Measurements from ENCODE around the gene BAD. TPM values are rescaled to one million over a fixed set of nuclear protein-coding genes. Genes with fewer than 3 reads are reported as not detected.
A peak's percentile ranks its signal among the peaks of the same experiment; 100 is the strongest.
"Not testable (repeated sequence)": the region's sequence is repeated elsewhere in the genome, so short reads cannot be mapped to it uniquely, and the experiment has no call there.

The BAD gene
- total and polyA plus RNA-seq, 10 donors, result 27.0 to 67.3 (median 40.4) TPM

DNA sequence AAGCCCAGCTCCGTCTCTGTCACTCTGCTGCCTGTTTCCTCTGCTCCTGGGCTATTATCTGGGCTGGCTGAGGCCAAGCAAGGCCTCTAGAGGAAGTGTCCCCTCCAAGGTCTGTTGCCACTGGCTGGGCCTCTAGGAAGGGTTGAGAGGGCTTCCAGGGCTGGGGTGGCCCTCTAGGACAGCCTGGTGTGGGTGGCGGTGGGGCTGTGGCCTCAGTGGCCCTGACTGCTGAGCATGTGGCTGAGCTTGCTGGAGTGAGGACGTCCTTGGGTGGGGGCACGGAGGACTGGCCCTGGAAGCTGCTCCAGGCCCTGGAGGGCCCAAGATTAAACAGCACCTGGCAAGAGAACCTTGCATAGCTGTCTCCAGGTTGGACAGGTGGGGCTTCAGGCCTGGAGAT lies 39.5 kb upstream of the BAD start:
- peaks cover 0 to 42% (median 18%) of the 10 kb centered on the region in 6 donors for H3K36me3 ChIP-seq
- DNase-seq, result not testable (repeated sequence)
- H3K27ac ChIP-seq, result peak overlapping the region in 4 of 8 donors; percentile 19 to 45 (median 40)

DNA sequence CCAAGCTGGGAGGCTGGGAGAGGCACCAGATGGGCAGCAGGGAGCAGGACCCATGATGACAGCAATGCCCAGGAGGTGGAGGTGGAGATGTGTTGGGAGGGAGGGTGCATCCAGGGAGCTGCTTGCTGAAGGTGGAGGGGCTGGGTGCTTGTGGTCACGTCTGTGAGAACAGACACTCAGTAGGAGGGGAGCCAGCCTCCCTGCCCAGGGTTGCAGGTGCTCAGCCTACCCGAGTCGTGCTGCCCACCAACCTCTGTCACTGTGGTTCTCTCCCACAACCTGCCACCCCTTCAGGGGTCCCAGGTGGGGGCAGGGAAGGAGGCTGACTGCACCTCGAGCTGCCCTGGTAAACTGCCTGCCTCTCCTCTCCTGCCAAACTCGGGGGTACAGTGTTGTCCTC lies 38.9 kb upstream of the BAD start:
- intact Hi-C loops (cut with DNase I; ENCODE audit: low total_unique reads), result no loop called here
- no peak overlapping the region for H3K4me3 ChIP-seq
- peak overlapping the region in 4 of 8 donors; percentile 19 to 45 (median 40) for H3K27ac ChIP-seq
- TF ChIP-seq POLR2AphosphoS5 (IDR thresholded peaks at IDR 0.05) (no peak), POLR2A (IDR thresholded peaks at IDR 0.05) (no peak)
- TF ChIP-seq, protein P1, sequence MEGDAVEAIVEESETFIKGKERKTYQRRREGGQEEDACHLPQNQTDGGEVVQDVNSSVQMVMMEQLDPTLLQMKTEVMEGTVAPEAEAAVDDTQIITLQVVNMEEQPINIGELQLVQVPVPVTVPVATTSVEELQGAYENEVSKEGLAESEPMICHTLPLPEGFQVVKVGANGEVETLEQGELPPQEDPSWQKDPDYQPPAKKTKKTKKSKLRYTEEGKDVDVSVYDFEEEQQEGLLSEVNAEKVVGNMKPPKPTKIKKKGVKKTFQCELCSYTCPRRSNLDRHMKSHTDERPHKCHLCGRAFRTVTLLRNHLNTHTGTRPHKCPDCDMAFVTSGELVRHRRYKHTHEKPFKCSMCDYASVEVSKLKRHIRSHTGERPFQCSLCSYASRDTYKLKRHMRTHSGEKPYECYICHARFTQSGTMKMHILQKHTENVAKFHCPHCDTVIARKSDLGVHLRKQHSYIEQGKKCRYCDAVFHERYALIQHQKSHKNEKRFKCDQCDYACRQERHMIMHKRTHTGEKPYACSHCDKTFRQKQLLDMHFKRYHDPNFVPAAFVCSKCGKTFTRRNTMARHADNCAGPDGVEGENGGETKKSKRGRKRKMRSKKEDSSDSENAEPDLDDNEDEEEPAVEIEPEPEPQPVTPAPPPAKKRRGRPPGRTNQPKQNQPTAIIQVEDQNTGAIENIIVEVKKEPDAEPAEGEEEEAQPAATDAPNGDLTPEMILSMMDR (IDR thresholded peaks at IDR 0.05 in 8 of 11, conservative IDR thresholded peaks at IDR 0.05 in 3 of 11), result no peak
- H3K36me3 ChIP-seq, result peaks cover 0 to 42% (median 18%) of the 10 kb centered on the region in 6 donors
- H3K27me3 ChIP-seq (replicated peaks in 1 of 7), result no peaks in the 10 kb centered on the region
- H3K4me1 ChIP-seq, result peaks cover 4 to 39% (median 18%) of the 10 kb centered on the region in 6 donors
- 46 to 59% (median 49%) methylated on average over 4 to 5 of the region's 5 CpGs for WGBS, 5 donors
- DNase-seq, result no peak
- H3K9me3 ChIP-seq, result peaks cover 0 to 6% (median 0%) of the 10 kb centered on the region in 8 donors

More for the DNA sequence above, 39.5 kb upstream of the BAD start:
- H3K27me3 ChIP-seq (replicated peaks in 1 of 7); H3K9me3 ChIP-seq; H3K4me3 ChIP-seq; intact Hi-C loops (cut with DNase I; ENCODE audit: low total_unique reads): not testable (repeated sequence)
- H3K4me1 ChIP-seq, result peaks cover 2 to 35% (median 12%) of the 10 kb centered on the region in 6 donors
- WGBS, 5 donors, result 68 to 90% (median 76%) methylated on average over 3 to 4 of the region's 4 CpGs
- TF ChIP-seq POLR2AphosphoS5 (IDR thresholded peaks at IDR 0.05), result peak in 2 of 3 donors; percentile 32 to 53

DNA sequence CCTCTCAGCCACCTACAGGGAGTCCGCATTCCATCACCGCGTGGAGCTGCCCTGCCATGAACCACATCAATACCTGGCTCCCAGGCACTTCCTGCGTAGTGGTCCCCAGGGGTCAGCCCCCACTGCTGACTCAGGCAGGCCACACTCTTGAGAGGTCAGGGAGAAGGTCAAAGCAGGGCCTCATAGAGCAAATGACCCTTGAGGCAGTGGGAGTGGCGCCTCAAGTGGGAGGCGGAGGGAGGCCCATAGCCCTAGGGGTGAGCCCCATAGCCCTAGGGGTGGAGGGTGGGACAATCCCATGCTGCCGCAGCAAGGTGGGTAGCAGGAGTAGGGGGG lies 38.4 kb upstream of the BAD start:
- Histone ChIP-seq H3K4me3 (no peak overlapping the region), H3K9me3 (peaks cover 0 to 6% (median 0%) of the 10 kb centered on the region in 8 donors), H3K27ac (peak overlapping the region in 1 of 8 donors; percentile 41), H3K27me3 (replicated peaks in 1 of 7) (no peaks in the 10 kb centered on the region), H3K4me1 (peaks cover 4 to 40% (median 18%) of the 10 kb centered on the region in 6 donors), H3K36me3 (peaks cover 0 to 42% (median 18%) of the 10 kb centered on the region in 6 donors)
- intact Hi-C loops (cut with DNase I; ENCODE audit: low total_unique reads), result no loop called here
- DNase-seq, result no peak
- 74 to 92% (median 89%) methylated on average over 6 to 7 of the region's 7 CpGs for WGBS, 5 donors
- TF ChIP-seq POLR2AphosphoS5 (IDR thresholded peaks at IDR 0.05), result peak in 2 of 3 donors; percentile 17 to 32
- no peak for TF ChIP-seq POLR2A (IDR thresholded peaks at IDR 0.05)

DNA sequence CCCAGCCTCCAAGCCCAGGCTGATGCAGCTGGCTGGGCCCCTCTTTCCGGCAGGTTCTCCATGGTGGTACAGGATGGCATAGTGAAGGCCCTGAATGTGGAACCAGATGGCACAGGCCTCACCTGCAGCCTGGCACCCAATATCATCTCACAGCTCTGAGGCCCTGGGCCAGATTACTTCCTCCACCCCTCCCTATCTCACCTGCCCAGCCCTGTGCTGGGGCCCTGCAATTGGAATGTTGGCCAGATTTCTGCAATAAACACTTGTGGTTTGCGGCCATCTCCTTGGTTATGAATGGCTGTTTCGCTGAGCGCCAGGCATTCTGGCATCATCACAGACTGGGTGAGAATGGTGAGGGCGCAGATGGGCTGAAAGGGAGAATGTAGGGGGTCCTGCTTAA lies 37.1 kb upstream of the BAD start:
- H3K4me1 ChIP-seq, result peaks cover 4 to 47% (median 28%) of the 10 kb centered on the region in 6 donors
- H3K27ac ChIP-seq, result no peak overlapping the region
- intact Hi-C loops (cut with DNase I; ENCODE audit: low total_unique reads), result no loop called here
- no peak overlapping the region for H3K4me3 ChIP-seq
- H3K27me3 ChIP-seq (replicated peaks in 1 of 7), result no peaks in the 10 kb centered on the region
- WGBS, 5 donors, result 91 to 98% (median 95%) methylated on average over 4 to 5 of the region's 5 CpGs
- TF ChIP-seq POLR2A (IDR thresholded peaks at IDR 0.05) (no peak), POLR2AphosphoS5 (IDR thresholded peaks at IDR 0.05) (no peak)
- TF ChIP-seq, protein P1 (IDR thresholded peaks at IDR 0.05 in 8 of 11, conservative IDR thresholded peaks at IDR 0.05 in 3 of 11), result no peak
- DNase-seq, result no peak
- no peaks in the 10 kb centered on the region for H3K9me3 ChIP-seq
- peaks cover 0 to 42% (median 18%) of the 10 kb centered on the region in 6 donors for H3K36me3 ChIP-seq

DNA sequence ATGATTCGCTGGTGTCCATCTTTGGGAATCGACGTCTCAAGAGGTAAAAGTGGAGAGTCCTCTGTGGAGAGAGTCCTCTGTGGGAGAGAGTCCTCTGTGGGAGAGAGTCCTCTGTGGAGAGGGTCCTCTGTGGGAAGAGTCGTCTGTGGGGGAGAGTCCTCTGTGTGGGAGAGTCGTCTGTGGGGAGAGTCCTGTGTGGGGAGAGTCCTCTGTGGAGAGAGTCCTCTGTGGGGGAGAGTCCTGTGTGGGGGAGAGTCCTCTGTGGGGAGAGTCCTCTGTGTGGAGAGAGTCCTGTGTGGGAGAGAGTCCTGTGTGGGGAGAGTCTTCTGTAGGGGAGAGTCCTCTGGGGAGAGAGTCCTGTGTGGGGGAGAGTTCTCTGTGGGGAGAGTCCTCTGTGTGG lies 36.6 kb upstream of the BAD start:
- intact Hi-C loops (cut with DNase I; ENCODE audit: low total_unique reads), result no loop called here
- TF ChIP-seq, protein P1 (IDR thresholded peaks at IDR 0.05 in 8 of 11, conservative IDR thresholded peaks at IDR 0.05 in 3 of 11), result no peak
- TF ChIP-seq POLR2AphosphoS5 (IDR thresholded peaks at IDR 0.05) (no peak), POLR2A (IDR thresholded peaks at IDR 0.05) (no peak)
- no peak overlapping the region for H3K4me3 ChIP-seq
- 83 to 94% (median 91%) methylated on average over 5 of the region's 5 CpGs for WGBS, 5 donors
- no peaks in the 10 kb centered on the region for H3K27me3 ChIP-seq (replicated peaks in 1 of 7)
- peaks cover 4 to 52% (median 31%) of the 10 kb centered on the region in 6 donors for H3K4me1 ChIP-seq
- DNase-seq, result no peak
- no peak overlapping the region for H3K27ac ChIP-seq
- H3K9me3 ChIP-seq, result no peaks in the 10 kb centered on the region
- H3K36me3 ChIP-seq, result peaks cover 0 to 47% (median 21%) of the 10 kb centered on the region in 6 donors

Data from spleen (tissue), 11 donors.